Stimulated activated naive CD8-positive, alpha-beta T cell treated with anti-CD3 and anti-CD28 coated beads, Interleukin-15, amount 100 ng/mL, for 72 hours (primary cell): ENCODE results near the gene RBM28.
A peak's percentile ranks its signal among the peaks of the same experiment; 100 is the strongest.

ENCODE experiments used
- ATAC-seq: fragments of 150-1000 bp; cut with Tn5 transposase; 2 replicates; pipeline ENCODE4 v1.10.0; 2021; ENCODE audit warnings: mild to moderate bottlenecking, moderate library complexity
- DNase-seq, 2 donors: peaks; one replicate each; pipeline ENCODE4 v3.0.0; 2021 to 2022
- H3K27ac Mint-ChIP-seq, 2 donors: one replicate each; pipeline ENCODE4 v1.8.0; 2022; ENCODE audit warnings: mild to moderate bottlenecking in 2 of 2, mixed read lengths in 2 of 2, moderate library complexity in 2 of 2
- H3K27me3 Mint-ChIP-seq: one replicate; pipeline ENCODE4 v1.8.0; 2022; ENCODE audit warnings: mixed read lengths
- H3K4me1 Mint-ChIP-seq: one replicate; pipeline ENCODE4 v1.8.0; 2022; ENCODE audit warnings: mild to moderate bottlenecking, mixed read lengths
- H3K4me3 Mint-ChIP-seq, 2 donors: one replicate each; pipeline ENCODE4 v1.8.0; 2022; ENCODE audit warnings: mild to moderate bottlenecking in 2 of 2, mixed read lengths in 2 of 2, moderate library complexity in 1 of 2
- H3K9me3 Mint-ChIP-seq, 2 donors: one replicate each; pipeline ENCODE4 v1.8.0; 2022; ENCODE audit warnings: mixed read lengths in 2 of 2

RBM28 gene

DNA sequence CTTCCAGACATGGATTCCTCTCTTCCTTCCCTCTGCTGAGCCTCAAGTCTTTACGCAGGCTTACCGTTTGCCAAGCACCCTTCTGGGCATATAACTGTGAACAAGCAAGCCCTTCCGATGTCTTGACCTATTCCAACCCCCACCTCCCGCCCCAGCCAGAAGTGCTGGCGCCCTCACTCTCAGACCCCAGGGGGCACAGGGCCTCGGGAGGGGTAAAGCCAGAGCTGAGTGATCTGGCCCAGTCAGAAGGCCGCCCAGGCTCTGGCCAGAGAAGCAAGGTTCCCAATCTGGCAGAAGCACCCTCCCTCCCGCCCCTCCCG lies 16.6 kb upstream of the RBM28 start:
- no peak overlapping the region for H3K27ac Mint-ChIP-seq
- peaks cover 25% of the 10 kb centered on the region for H3K4me1 Mint-ChIP-seq
- H3K9me3 Mint-ChIP-seq: no peaks in the 10 kb centered on the region
- peaks cover 81% of the 10 kb centered on the region for H3K27me3 Mint-ChIP-seq
- no peak overlapping the region for H3K4me3 Mint-ChIP-seq
- ATAC-seq: no peak
- no peak for DNase-seq

DNA sequence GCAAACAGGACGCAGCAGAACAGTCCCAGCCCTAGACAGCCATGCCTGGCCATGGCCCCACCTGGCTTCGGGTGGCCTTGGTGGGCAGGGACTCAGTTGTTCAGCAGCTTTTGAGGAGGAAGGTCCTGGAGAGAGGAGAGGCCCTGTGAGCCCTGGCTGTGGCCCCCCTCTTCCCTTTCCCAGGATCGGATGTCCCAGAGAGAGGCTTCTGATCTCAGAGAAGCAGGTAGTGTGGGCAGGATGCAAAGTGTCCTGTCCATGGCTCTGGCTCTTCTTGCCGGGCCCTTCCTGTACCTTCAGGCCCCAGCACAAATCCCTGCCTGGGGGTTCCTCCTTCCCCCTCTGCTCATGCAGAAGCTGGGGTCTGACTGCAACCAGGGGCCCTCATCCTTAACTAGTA lies 16.2 kb upstream of the RBM28 start:
- Mint-ChIP-seq H3K9me3 (no peaks in the 10 kb centered on the region), H3K4me1 (peaks cover 25% of the 10 kb centered on the region), H3K27me3 (peaks cover 77% of the 10 kb centered on the region), H3K27ac (no peak overlapping the region), H3K4me3 (no peak overlapping the region)
- no peak for DNase-seq
- ATAC-seq: no peak

DNA sequence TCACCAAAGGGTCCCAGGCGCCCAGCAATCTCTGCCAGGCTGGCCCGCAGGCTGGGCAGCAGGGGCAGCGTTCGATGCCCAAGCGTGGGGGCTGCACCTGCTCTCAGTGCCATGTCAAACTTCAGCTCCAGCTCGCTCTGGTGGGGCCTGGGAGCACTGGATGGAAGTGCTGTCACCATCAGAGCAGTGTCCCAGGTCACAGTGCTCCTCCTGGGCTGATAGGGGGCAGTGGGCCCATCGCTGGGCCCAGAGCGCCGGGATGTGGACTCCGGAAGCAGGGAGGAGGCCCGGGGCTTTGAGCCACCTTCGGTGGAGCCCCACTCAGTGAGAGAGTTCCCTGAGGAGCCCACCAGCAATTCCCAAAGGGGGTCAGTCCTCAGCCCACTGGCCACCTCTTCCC lies 15.6 kb upstream of the RBM28 start:
- peaks cover 25% of the 10 kb centered on the region for H3K4me1 Mint-ChIP-seq
- DNase-seq (no peak), ATAC-seq (no peak)
- H3K9me3 Mint-ChIP-seq: no peaks in the 10 kb centered on the region
- no peak overlapping the region for H3K27ac Mint-ChIP-seq
- H3K27me3 Mint-ChIP-seq: peaks cover 74% of the 10 kb centered on the region
- no peak overlapping the region for H3K4me3 Mint-ChIP-seq

DNA sequence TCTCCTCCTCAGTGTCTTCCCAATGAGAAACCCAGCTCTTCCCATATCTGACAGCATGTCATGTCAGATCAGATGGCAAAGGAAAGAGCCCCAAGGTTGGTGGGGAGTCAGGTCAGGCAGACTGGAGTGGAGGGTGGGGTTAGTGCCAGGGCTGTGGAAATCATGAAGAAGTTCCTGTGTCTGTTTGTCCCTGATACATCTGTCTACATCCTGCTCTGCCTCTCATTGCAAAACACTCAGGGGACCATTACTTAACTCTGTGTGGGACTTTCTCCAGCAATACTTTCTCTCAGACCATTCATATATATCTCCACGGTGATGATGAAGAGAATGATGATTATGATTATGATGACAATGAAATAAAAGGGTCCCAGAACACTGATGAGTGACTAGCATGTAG lies 14.5 kb upstream of the RBM28 start:
- peaks cover 74% of the 10 kb centered on the region for H3K27me3 Mint-ChIP-seq
- no peak for ATAC-seq
- DNase-seq: no peak
- no peaks in the 10 kb centered on the region for H3K9me3 Mint-ChIP-seq
- H3K4me3 Mint-ChIP-seq: no peak overlapping the region
- H3K27ac Mint-ChIP-seq: no peak overlapping the region
- H3K4me1 Mint-ChIP-seq: peaks cover 25% of the 10 kb centered on the region

DNA sequence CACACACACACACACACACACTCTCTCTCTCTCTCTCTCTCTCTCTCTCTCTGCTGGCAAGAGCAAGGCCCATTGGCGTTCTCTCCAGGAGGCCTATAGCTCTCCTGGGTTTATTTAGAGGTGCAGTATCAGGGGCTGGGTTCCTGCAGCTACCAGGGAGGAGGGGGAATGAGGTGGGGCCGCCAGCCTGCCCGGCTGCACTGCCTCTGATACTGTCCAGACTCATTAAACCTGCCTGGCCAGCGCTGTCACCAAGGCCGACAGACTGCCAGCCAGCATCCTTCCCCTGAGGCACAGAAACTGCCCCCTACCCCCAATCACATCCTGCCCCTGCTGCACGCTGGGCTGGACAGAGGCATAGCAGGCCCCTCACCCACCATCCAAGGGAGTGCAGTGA lies 13.5 kb upstream of the RBM28 start:
- Mint-ChIP-seq H3K4me1 (peaks cover 22% of the 10 kb centered on the region), H3K4me3 (no peak overlapping the region), H3K9me3 (no peaks in the 10 kb centered on the region), H3K27ac (no peak overlapping the region), H3K27me3 (peaks cover 74% of the 10 kb centered on the region)
- DNase-seq (no peak), ATAC-seq (no peak)

DNA sequence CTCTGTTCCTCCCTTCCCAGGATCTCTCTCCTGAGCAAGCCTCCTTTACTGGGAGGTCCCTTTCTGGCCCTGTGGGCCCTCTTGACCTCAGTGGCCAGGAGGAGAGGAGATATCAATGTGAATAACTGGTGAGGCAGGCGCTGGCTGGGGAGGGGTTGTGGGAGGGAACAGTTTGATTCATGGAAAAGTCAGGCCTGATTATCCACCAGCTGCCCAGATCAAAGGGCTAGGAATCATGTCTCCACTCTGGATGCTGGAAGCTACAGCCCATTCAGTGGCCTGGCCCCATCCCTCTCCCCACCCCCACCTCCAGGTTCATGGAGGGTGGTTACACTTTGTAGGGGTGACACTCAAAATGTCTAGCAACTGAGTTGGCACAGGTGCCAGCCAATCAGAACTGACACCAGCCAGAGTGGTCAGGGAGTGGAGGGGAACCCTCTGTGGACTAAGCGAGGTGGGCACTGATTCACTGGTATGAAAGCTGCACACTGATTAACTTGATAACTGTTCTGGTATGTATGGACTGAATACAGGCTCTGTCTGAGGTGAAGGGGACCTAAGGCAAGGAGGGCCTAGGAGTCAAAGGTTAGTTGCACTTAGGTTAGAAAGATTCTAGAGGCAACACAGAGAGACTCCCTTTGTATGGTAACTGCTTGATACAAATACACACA lies 13.0 kb upstream of the RBM28 start:
- ATAC-seq (no peak), DNase-seq (no peak)
- Mint-ChIP-seq H3K27ac (no peak overlapping the region), H3K9me3 (no peaks in the 10 kb centered on the region), H3K4me3 (no peak overlapping the region), H3K27me3 (peaks cover 69% of the 10 kb centered on the region), H3K4me1 (peaks cover 17% of the 10 kb centered on the region)

DNA sequence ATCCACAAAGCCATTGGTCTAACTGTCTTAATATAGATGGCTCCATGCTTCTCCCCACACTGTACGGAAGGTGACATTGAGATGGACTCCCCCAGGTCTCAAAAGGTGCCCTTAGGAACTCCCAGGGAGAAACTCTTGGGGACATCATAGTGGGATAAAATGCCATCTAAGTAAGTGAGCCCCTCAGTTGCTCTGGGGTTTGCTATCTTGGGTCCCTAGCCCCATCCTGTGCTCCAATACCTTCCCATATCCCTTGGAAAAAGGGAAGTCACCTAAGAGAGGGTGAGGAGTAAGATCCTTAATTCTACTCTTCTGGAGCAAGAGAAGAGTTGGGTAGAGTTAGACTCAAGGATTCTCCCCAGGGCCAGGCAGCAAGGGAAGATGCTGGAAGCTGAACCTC lies 9.9 kb upstream of the RBM28 start:
- Mint-ChIP-seq H3K4me1 (peaks cover 5% of the 10 kb centered on the region), H3K9me3 (no peaks in the 10 kb centered on the region), H3K4me3 (peak overlapping the region in 1 of 2 donors; percentile 14), H3K27ac (no peak overlapping the region), H3K27me3 (peaks cover 63% of the 10 kb centered on the region)
- DNase-seq (no peak), ATAC-seq (no peak)

DNA sequence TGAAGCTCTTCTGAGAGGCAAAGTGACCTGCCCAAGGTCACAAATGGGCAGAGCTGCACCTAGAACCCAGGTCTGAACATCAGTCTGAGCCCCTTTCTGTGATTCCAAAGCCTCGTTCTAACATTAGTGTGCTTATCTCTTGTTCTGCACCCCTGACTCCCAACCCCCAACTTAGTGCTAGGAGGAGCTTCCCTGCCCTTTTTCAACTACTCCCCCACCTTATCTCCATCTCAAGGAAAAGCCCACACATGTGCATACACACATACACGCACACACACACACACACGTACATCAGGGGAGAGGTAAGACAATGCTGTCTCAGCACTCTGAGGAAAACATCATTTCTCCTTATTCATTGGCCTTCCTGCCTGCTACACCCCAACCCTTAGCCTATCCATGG lies 9.5 kb upstream of the RBM28 start:
- Mint-ChIP-seq H3K27ac (no peak overlapping the region), H3K4me3 (peak overlapping the region; percentile 14 to 43), H3K4me1 (peaks cover 5% of the 10 kb centered on the region)

DNA sequence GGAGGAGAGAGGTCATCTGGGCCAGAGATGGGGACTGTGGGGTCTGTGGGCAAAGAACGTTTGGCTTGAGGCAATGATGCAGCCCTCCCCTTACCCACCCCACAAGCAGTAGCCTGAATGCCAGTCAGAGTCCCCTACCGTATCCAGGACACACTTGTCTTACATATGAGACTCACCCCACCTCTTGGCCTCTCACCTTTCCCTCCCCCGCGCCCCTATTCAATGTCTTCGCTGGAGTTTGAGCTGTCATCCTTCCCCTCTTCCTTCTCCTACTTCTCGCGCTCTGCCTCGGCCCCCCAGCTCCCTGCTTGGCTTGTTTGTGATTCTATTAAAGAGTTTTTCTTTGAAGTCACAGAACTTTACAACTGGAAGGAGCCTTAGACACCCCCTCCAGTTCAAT lies 8.9 kb upstream of the RBM28 start:
- ATAC-seq (no peak), DNase-seq (no peak)
- H3K27ac Mint-ChIP-seq: peak overlapping the region in 1 of 2 donors; percentile 51
- H3K4me3 Mint-ChIP-seq: peak overlapping the region; percentile 43 to 56
- peaks cover 5% of the 10 kb centered on the region for H3K4me1 Mint-ChIP-seq
- peaks cover 60% of the 10 kb centered on the region for H3K27me3 Mint-ChIP-seq
- no peaks in the 10 kb centered on the region for H3K9me3 Mint-ChIP-seq

More for the DNA sequence above, 9.5 kb upstream of the RBM28 start:
- H3K9me3 Mint-ChIP-seq: no peaks in the 10 kb centered on the region
- ATAC-seq (no peak), DNase-seq (no peak)
- peaks cover 62% of the 10 kb centered on the region for H3K27me3 Mint-ChIP-seq

DNA sequence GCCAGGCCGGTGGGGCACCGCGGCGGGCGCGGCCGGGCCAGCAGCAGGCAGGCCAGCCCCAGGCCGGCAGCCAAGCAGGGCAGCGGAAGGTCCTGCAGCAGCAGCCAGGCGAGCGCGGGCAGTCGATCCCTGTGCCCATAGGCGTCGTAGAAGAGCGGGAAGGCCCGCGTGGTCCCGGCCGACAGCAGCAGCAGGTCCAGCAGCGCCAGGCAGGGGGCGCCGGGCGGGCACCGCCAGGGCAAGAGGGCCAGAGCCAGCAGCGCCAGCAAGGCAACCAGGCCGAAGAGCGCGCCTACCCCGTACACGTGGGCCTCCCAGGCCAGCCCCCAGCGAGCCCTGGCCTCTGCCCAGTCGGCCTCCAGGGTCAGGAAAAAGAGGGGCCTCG lies 8.4 kb upstream of the RBM28 start:
- no peak overlapping the region for H3K4me3 Mint-ChIP-seq
- ATAC-seq: peak; percentile 31
- peak in 1 of 2 donors; percentile 38 for DNase-seq
- H3K27ac Mint-ChIP-seq: no peak overlapping the region
- H3K27me3 Mint-ChIP-seq: peaks cover 59% of the 10 kb centered on the region
- H3K9me3 Mint-ChIP-seq: no peaks in the 10 kb centered on the region
- H3K4me1 Mint-ChIP-seq: peaks cover 5% of the 10 kb centered on the region

DNA sequence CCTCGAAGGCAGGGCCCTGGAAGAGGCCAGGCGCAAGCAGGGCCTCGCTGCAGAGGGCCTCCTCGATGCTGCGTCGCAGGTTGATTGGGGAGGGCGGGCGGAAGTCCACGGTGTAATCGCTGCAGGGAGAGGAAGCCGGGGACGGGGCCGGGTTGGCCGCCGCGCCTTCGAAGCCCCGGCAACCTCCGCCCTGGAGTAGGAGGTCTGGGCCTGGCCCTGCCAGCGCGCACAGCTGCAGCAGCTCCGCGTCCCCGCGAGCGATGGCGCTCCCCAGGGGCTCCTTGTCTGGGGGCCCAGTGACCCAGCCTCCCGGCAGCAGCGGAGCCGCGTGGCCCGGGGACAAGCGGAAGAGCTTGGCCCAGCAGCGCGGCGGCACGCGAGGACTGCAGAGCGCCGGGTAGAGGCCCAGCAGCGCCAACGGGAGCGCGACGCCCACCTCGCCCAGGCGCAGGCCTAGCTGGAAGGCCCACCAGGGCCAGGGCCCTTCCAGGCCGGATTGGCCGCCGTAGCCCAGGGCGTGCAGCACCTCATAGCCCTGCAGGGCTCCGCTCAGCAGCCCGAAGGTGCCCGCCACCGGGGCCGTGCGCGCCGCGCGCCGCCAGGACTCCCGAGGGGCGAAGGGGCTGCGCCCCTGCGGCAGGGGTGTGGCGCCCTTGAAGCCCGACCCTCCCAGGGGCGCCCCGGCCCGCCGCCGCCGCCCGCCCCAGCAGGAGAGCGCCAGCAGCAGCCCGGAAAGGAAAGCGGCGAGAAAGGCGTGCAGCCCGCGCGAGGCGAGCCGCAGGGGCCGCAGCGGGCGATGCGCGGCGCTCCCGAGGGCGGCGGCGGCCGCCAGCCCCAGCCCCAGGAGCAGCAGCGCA lies 7.8 kb upstream of the RBM28 start:
- Mint-ChIP-seq H3K27ac (no peak overlapping the region), H3K27me3 (peaks cover 58% of the 10 kb centered on the region), H3K4me1 (peaks cover 5% of the 10 kb centered on the region), H3K4me3 (peak overlapping the region in 1 of 2 donors; percentile 22), H3K9me3 (no peaks in the 10 kb centered on the region)
- ATAC-seq: peak; percentile 51
- peak in 1 of 2 donors; percentile 26 for DNase-seq

DNA sequence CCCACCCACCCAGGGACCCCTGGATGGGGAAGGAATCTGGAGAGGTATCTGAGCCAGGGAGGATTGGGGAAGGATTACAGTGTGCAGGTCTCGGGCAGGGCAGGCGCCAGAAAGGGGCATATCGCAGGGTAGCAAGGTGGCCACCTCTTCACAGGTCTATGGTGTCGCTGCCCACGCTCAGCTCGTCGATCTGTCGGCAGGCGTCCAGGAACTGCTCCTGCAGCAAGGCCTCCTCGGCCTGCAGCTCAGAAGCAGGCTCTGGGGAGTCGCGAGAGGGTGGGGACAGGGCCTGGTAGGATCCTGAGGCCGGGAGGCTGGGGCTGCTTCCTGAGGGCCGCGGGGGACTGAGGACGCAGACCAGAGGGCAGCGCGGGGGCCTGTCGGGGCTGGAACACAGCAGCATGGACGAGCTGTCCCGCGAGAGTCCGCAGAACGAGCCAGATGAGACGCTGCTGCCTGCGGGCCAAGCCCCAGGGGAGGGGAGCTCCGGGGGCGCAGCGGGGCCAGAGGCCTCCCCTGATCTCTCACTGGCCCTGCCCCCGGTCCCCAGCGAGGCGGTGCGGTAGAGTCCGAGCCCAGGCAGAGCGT lies 7.1 kb upstream of the RBM28 start:
- peaks cover 58% of the 10 kb centered on the region for H3K27me3 Mint-ChIP-seq
- DNase-seq (no peak), ATAC-seq (peak; percentile 32)
- peak overlapping the region; percentile 8 to 22 for H3K4me3 Mint-ChIP-seq
- H3K27ac Mint-ChIP-seq: no peak overlapping the region
- H3K9me3 Mint-ChIP-seq: no peaks in the 10 kb centered on the region
- peaks cover 5% of the 10 kb centered on the region for H3K4me1 Mint-ChIP-seq

DNA sequence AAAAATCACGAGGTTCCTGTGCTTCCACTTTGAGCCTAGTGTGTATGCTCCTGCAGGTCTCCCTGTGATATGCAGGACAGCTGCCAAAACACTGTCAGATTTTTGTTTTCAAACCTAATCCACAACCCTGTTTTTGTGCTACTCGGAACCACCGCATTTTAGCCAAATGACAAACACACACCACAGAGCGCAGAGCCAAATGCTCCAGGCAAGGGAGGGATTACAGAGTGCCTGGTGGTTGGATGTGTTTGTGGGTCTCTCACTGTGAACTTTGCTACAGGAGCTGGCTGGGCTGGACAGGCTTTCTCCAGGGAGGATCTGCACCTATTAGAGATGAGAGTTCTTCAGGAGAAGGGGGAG lies 5.7 kb upstream of the RBM28 start:
- Mint-ChIP-seq H3K4me1 (peaks cover 5% of the 10 kb centered on the region), H3K4me3 (no peak overlapping the region), H3K27ac (no peak overlapping the region), H3K27me3 (peaks cover 57% of the 10 kb centered on the region), H3K9me3 (no peaks in the 10 kb centered on the region)
- ATAC-seq (no peak), DNase-seq (no peak)

DNA sequence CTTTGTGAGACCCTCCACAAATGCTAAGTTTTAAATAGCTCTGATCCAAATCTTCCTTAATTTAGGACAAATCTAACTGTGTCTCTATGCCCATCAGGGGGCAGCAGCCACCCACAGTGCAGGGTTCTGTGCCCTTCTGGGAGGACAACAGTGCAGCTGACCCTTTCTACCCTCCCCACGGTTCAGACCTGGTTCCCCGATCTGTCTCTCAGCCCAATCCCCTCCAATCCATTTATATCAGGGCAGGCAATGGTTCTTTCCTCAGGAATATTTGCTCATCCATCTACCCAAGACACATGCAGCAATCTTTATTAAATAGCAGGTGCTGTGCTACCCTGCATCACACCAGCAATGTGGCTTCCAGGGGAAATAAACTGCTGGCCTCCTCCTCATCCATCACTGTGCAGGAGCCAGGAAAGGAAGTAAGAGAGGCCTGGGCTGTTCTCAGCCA lies 4.0 kb upstream of the RBM28 start:
- Mint-ChIP-seq H3K4me3 (no peak overlapping the region), H3K27me3 (peaks cover 39% of the 10 kb centered on the region), H3K27ac (no peak overlapping the region), H3K9me3 (no peaks in the 10 kb centered on the region), H3K4me1 (peaks cover 6% of the 10 kb centered on the region)
- ATAC-seq: peak; percentile 52
- DNase-seq: peak; percentile 39 to 55

DNA sequence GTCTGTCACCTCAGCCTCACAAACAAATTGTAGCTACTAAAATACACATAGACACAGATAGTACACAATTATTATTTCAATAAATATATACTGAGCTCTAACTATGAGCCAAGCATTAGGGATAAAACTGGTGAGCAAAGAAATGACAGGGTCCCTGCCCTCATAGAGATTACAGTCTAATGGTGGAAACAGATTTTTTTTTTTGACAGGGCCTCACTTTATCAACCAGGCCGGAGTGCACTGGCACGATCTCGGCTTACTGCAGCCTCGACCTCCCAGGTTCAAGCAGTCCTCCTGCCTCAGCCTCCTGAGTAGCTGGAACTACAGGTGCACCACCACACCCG lies 695 bp upstream of the RBM28 start:
- H3K27ac Mint-ChIP-seq: no peak overlapping the region
- H3K27me3 Mint-ChIP-seq: peaks cover 19% of the 10 kb centered on the region
- H3K4me3 Mint-ChIP-seq: peak overlapping the region in 1 of 2 donors; percentile 82
- DNase-seq (no peak), ATAC-seq (no peak)
- peaks cover 33% of the 10 kb centered on the region for H3K4me1 Mint-ChIP-seq
- H3K9me3 Mint-ChIP-seq: no peaks in the 10 kb centered on the region

DNA sequence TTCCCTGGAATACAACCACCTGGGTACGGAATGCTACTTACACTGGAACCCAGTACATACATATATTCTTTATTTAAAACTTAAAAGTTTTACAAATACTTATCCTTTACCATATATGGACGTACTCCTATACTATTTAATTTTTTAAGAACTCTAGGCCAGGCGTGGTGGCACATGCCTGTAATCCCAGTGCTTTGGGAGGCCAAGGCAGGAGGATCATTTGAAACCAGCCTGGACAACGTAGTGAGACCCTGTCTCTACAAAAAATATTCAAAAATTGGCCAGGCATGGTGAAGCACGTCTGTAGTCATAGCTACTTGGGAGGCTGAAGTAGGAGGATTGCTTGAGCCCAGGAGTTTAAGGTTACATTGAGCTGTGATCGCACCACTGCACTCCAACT lies 2.0 kb downstream of the RBM28 start:
- no peak for DNase-seq
- no peaks in the 10 kb centered on the region for H3K9me3 Mint-ChIP-seq
- H3K4me3 Mint-ChIP-seq: peak overlapping the region; percentile 82 to 96
- no peak for ATAC-seq
- peaks cover 33% of the 10 kb centered on the region for H3K4me1 Mint-ChIP-seq
- no peaks in the 10 kb centered on the region for H3K27me3 Mint-ChIP-seq
- no peak overlapping the region for H3K27ac Mint-ChIP-seq
